WTC11 (cell line): ENCODE measurements around the gene STBD1. TPM values are rescaled to one million over a fixed set of nuclear protein-coding genes. Genes with fewer than 3 reads are reported as not detected.
A peak's percentile ranks its signal among the peaks of the same experiment; 100 is the strongest.

Experiments
- ATAC-seq: fragments of 200-7000 bp; cut with Tn5 transposase; 2 replicates; pipeline ENCODE4 v1.10.0; 2021; ENCODE audit warnings: mild to moderate bottlenecking, moderate library complexity
- CTCF ChIA-PET: fragments of 300-600 bp; sonication (Branson Sonifier 250); formaldehyde crosslinking; loops from one replicate; lab custom pipeline; 2021; ENCODE audit warnings: antibody characterized with exemption; lab: Charles Lee
- POLR2A ChIA-PET: fragments of 350-600 bp; sonication (Branson Sonifier 250); formaldehyde crosslinking; loops from one replicate; lab custom pipeline; 2021; ENCODE audit warnings: antibody characterized with exemption; lab: Charles Lee
- DNase-seq: peaks from one replicate; pipeline ENCODE4 v3.0.0; 2021; ENCODE audit warnings: low spot score
- H3K27ac Mint-ChIP-seq: 2 replicates; pipeline ENCODE4 v1.8.0; 2021; ENCODE audit warnings: mixed read lengths
- H3K27me3 Mint-ChIP-seq: 2 replicates; pipeline ENCODE4 v1.8.0; 2021; ENCODE audit warnings: low read depth, mild to moderate bottlenecking, moderate library complexity, mixed read lengths
- H3K36me3 Mint-ChIP-seq: 2 replicates; pipeline ENCODE4 v1.8.0; 2021; ENCODE audit warnings: mixed read lengths
- H3K4me1 Mint-ChIP-seq: 2 replicates; pipeline ENCODE4 v1.8.0; 2022; ENCODE audit warnings: mixed read lengths
- H3K4me3 Mint-ChIP-seq: 2 replicates; pipeline ENCODE4 v1.8.0; 2021; ENCODE audit warnings: mild to moderate bottlenecking, moderate library complexity, mixed read lengths
- H3K9me3 Mint-ChIP-seq: 2 replicates; pipeline ENCODE4 v1.8.0; 2021; ENCODE audit warnings: mixed read lengths
- ATF1 ChIP-seq: sonication (generic); formaldehyde crosslinking; IDR thresholded peaks from 2 replicates; pipeline ENCODE4 v1.8.1; 2023; ENCODE audit warnings: mild to moderate bottlenecking, moderate library complexity, missing genetic modification reagents
- ATF3 ChIP-seq: sonication (generic); formaldehyde crosslinking; conservative IDR thresholded peaks from 2 replicates; pipeline ENCODE4 v1.8.1; 2022; ENCODE audit warnings: mild to moderate bottlenecking, missing genetic modification reagents
- CREB1 ChIP-seq: sonication (generic); formaldehyde crosslinking; IDR thresholded peaks from 2 replicates; pipeline ENCODE4 v1.8.0; 2023; ENCODE audit warnings: mild to moderate bottlenecking, missing genetic modification reagents
- E2F5 ChIP-seq: sonication (generic); formaldehyde crosslinking; IDR thresholded peaks from 2 replicates; pipeline ENCODE4 v1.8.1; 2022; ENCODE audit warnings: mild to moderate bottlenecking, moderate library complexity, missing genetic modification reagents
- EMX1 ChIP-seq: fragments of 250-450 bp; sonication (Bioruptor Pico); IDR thresholded peaks from 2 replicates; pipeline ENCODE4 v1.8.0; 2021; ENCODE audit warnings: mild to moderate bottlenecking
- FOXJ3 ChIP-seq: sonication (generic); formaldehyde crosslinking; IDR thresholded peaks from 2 replicates; pipeline ENCODE4 v1.9.0; 2021; ENCODE audit warnings: missing genetic modification reagents, mild to moderate bottlenecking, borderline replicate concordance
- FOXP1 ChIP-seq: sonication (generic); formaldehyde crosslinking; IDR thresholded peaks from 2 replicates; pipeline ENCODE4 v1.8.0; 2022; ENCODE audit warnings: missing genetic modification reagents, mild to moderate bottlenecking, moderate library complexity, borderline replicate concordance
- GABPB1 ChIP-seq: sonication (generic); formaldehyde crosslinking; IDR thresholded peaks from 2 replicates; pipeline ENCODE4 v1.8.1; 2023; ENCODE audit warnings: mild to moderate bottlenecking, missing genetic modification reagents
- GTF2I ChIP-seq: fragments of 250-450 bp; sonication (Bioruptor Pico); conservative IDR thresholded peaks from 2 replicates; pipeline ENCODE4 v1.4.0; 2021; ENCODE audit warnings: mild to moderate bottlenecking
- NR1H2 ChIP-seq: sonication (generic); formaldehyde crosslinking; IDR thresholded peaks from 2 replicates; pipeline ENCODE4 v1.9.0; 2021; ENCODE audit warnings: mild to moderate bottlenecking, moderate library complexity, missing genetic modification reagents
- NR3C1 ChIP-seq: sonication (generic); formaldehyde crosslinking; conservative IDR thresholded peaks from 2 replicates; pipeline ENCODE4 v1.8.1; 2023; ENCODE audit warnings: low read depth, mild to moderate bottlenecking, missing genetic modification reagents
- RORB ChIP-seq: fragments of 250-450 bp; sonication (Bioruptor Pico); IDR thresholded peaks from 2 replicates; pipeline ENCODE4 v1.9.0; 2021; ENCODE audit warnings: mild to moderate bottlenecking
- SMAD3 ChIP-seq: sonication (generic); formaldehyde crosslinking; IDR thresholded peaks from 2 replicates; pipeline ENCODE4 v1.8.0; 2022; ENCODE audit warnings: missing genetic modification reagents, mild to moderate bottlenecking, borderline replicate concordance
- SMAD4 ChIP-seq: sonication (generic); formaldehyde crosslinking; IDR thresholded peaks from 2 replicates; pipeline ENCODE4 v1.8.0; 2022; ENCODE audit warnings: mild to moderate bottlenecking, missing genetic modification reagents
- USF2 ChIP-seq: sonication (generic); formaldehyde crosslinking; IDR thresholded peaks from 2 replicates; pipeline ENCODE4 v1.8.1; 2023; ENCODE audit warnings: mild to moderate bottlenecking, missing genetic modification reagents, moderate library complexity
- ZNF219 ChIP-seq: sonication (generic); formaldehyde crosslinking; IDR thresholded peaks from 2 replicates; pipeline ENCODE4 v1.8.0; 2023; ENCODE audit warnings: missing genetic modification reagents, mild to moderate bottlenecking, borderline replicate concordance
- ZNF232 ChIP-seq: sonication (generic); formaldehyde crosslinking; IDR thresholded peaks from 2 replicates; pipeline ENCODE4 v1.8.0; 2022; ENCODE audit warnings: mild to moderate bottlenecking, missing genetic modification reagents
- ZNF317 ChIP-seq: sonication (generic); formaldehyde crosslinking; IDR thresholded peaks from 2 replicates; pipeline ENCODE4 v1.8.1; 2023; ENCODE audit warnings: low read depth, mild to moderate bottlenecking, moderate library complexity, missing genetic modification reagents, borderline replicate concordance
- ZNF416 ChIP-seq: fragments of 250-450 bp; sonication (Bioruptor Pico); IDR thresholded peaks from 2 replicates; pipeline ENCODE4 v1.9.0; 2021; ENCODE audit warnings: mild to moderate bottlenecking, inconsistent platforms
- ZNF671 ChIP-seq: fragments of 250-450 bp; sonication (Bioruptor Pico); IDR thresholded peaks from 2 replicates; pipeline ENCODE4 v1.8.0; 2021; ENCODE audit warnings: mild to moderate bottlenecking
- total RNA-seq: library from RNA; stranded (reverse); gene quantifications from 3 replicates; pipeline ENCODE4 v1.2.3, GENCODE V29; 2021
- TF ChIP-seq, protein P1 (sequence below): sonication (generic); formaldehyde crosslinking; IDR thresholded peaks from 2 replicates; pipeline ENCODE4 v1.8.0; 2023; ENCODE audit warnings: missing genetic modification reagents
- TF ChIP-seq, protein P2 (sequence below): sonication (generic); formaldehyde crosslinking; IDR thresholded peaks from 2 replicates; pipeline ENCODE4 v1.8.0; 2022; ENCODE audit warnings: mild to moderate bottlenecking, missing genetic modification reagents
- TF ChIP-seq, protein P3 (sequence below): sonication (generic); formaldehyde crosslinking; IDR thresholded peaks from 2 replicates; pipeline ENCODE4 v1.8.1; 2023; ENCODE audit warnings: mild to moderate bottlenecking, missing genetic modification reagents, borderline replicate concordance

The STBD1 gene
- total RNA-seq, 1 experiment from 2014 or later = 1.4 TPM

GRCh38 chr4:76305971-76306881, at the start of gene STBD1 (continued):
- TF ChIP-seq, protein P1, sequence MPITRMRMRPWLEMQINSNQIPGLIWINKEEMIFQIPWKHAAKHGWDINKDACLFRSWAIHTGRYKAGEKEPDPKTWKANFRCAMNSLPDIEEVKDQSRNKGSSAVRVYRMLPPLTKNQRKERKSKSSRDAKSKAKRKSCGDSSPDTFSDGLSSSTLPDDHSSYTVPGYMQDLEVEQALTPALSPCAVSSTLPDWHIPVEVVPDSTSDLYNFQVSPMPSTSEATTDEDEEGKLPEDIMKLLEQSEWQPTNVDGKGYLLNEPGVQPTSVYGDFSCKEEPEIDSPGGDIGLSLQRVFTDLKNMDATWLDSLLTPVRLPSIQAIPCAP (CRISPR knock-in tag) = peak; percentile 15; the same call in 1 of the 2 replicates
- TF ChIP-seq ATF1 (CRISPR knock-in tag) = no peak
- no peak for TF ChIP-seq ZNF416 (CRISPR knock-in tag)
- no peak for TF ChIP-seq ZNF219 (CRISPR knock-in tag)
- no peak for TF ChIP-seq CREB1 (CRISPR knock-in tag)
- TF ChIP-seq SMAD4 = no peak
- no peak for TF ChIP-seq FOXJ3 (CRISPR knock-in tag)
- TF ChIP-seq, protein P2, sequence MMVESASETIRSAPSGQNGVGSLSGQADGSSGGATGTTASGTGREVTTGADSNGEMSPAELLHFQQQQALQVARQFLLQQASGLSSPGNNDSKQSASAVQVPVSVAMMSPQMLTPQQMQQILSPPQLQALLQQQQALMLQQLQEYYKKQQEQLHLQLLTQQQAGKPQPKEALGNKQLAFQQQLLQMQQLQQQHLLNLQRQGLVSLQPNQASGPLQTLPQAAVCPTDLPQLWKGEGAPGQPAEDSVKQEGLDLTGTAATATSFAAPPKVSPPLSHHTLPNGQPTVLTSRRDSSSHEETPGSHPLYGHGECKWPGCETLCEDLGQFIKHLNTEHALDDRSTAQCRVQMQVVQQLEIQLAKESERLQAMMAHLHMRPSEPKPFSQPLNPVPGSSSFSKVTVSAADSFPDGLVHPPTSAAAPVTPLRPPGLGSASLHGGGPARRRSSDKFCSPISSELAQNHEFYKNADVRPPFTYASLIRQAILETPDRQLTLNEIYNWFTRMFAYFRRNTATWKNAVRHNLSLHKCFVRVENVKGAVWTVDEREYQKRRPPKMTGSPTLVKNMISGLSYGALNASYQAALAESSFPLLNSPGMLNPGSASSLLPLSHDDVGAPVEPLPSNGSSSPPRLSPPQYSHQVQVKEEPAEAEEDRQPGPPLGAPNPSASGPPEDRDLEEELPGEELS (CRISPR knock-in tag) = peak; percentile 52; the same call in 1 of the 2 replicates
- TF ChIP-seq ZNF232 (CRISPR knock-in tag) = 0 out of 2 replicates have a peak, but pooled peaks have one; percentile 70
- TF ChIP-seq ATF3 = no peak
- TF ChIP-seq, protein P3, sequence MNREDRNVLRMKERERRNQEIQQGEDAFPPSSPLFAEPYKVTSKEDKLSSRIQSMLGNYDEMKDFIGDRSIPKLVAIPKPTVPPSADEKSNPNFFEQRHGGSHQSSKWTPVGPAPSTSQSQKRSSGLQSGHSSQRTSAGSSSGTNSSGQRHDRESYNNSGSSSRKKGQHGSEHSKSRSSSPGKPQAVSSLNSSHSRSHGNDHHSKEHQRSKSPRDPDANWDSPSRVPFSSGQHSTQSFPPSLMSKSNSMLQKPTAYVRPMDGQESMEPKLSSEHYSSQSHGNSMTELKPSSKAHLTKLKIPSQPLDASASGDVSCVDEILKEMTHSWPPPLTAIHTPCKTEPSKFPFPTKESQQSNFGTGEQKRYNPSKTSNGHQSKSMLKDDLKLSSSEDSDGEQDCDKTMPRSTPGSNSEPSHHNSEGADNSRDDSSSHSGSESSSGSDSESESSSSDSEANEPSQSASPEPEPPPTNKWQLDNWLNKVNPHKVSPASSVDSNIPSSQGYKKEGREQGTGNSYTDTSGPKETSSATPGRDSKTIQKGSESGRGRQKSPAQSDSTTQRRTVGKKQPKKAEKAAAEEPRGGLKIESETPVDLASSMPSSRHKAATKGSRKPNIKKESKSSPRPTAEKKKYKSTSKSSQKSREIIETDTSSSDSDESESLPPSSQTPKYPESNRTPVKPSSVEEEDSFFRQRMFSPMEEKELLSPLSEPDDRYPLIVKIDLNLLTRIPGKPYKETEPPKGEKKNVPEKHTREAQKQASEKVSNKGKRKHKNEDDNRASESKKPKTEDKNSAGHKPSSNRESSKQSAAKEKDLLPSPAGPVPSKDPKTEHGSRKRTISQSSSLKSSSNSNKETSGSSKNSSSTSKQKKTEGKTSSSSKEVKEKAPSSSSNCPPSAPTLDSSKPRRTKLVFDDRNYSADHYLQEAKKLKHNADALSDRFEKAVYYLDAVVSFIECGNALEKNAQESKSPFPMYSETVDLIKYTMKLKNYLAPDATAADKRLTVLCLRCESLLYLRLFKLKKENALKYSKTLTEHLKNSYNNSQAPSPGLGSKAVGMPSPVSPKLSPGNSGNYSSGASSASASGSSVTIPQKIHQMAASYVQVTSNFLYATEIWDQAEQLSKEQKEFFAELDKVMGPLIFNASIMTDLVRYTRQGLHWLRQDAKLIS (CRISPR knock-in tag) = no peak
- TF ChIP-seq ZNF317 (CRISPR knock-in tag) = no peak
- peak; percentile 68; the same call in 1 of the 2 replicates for TF ChIP-seq FOXP1 (CRISPR knock-in tag)
- TF ChIP-seq RORB (CRISPR knock-in tag) = no peak
- no peak for TF ChIP-seq NR1H2 (CRISPR knock-in tag)
- TF ChIP-seq SMAD3 (CRISPR knock-in tag) = 0 out of 2 replicates have a peak, but pooled peaks have one; percentile 53
- TF ChIP-seq GABPB1 (CRISPR knock-in tag) = peak; percentile 52
- TF ChIP-seq NR3C1 (CRISPR knock-in tag) = no peak

GRCh38 chr4:76256968-76257367, 49.6 kb upstream of the STBD1 start:
- DNase-seq (no peak), ATAC-seq (no peak)
- Mint-ChIP-seq H3K9me3 (no peaks in the 10 kb centered on the region), H3K4me1 (peaks cover 5% of the 10 kb centered on the region), H3K27ac (no peak overlapping the region), H3K36me3 (no peaks in the 10 kb centered on the region), H3K4me3 (no peak overlapping the region), H3K27me3 (peaks cover 23% of the 10 kb centered on the region)
- CTCF ChIA-PET = interaction anchor here (1.0 to 1.2 kb wide), 2 partner anchors 57 to 77 kb away, joined by 3 to 7 read pairs; no protein-coding TSS in a partner anchor
- POLR2A ChIA-PET = no interaction called here
- TF ChIP-seq GTF2I (CRISPR knock-in tag) (no peak), ZNF219 (CRISPR knock-in tag) (no peak), USF2 (CRISPR knock-in tag) (no peak), E2F5 (CRISPR knock-in tag) (no peak), EMX1 (no peak), ZNF671 (CRISPR knock-in tag) (no peak)
- TF ChIP-seq, protein P2 (CRISPR knock-in tag) = no peak
